Measurements from ENCODE around the gene CSDE1.

DNA sequence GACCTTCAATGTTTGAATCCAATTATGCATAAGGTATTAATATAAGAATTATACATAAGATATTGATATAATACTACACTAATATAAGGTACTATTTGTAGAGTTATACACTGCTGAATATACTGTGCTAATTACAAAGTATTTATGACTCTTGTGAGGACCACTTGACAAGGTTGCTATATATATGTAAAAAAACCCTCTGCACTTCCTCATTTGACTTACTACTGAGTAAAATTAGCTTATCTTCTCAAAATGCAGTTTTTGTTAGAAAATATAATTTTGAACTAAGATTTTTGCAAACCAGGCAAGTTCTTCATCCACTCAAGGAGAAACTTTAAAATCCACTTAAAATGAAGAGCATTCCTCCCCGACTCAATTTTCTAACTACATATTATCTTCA, 14.2 kb upstream of the CSDE1 start:
- TF ChIP-seq CTCF (IDR thresholded peaks at IDR 0.05; ENCODE audit: borderline replicate concordance, extremely low read depth, low read length, poor library complexity, severe bottlenecking) = no peak
- TF ChIP-seq EZH2 (IDR thresholded peaks at IDR 0.05; ENCODE audit: borderline replicate concordance, low read depth, low read length, severe bottlenecking) = no peak

Measured in DND-41 (cell line).